HG02943 (cell line): ENCODE measurements around the gene VAT1.
"Not testable (repeated sequence)": the region's sequence is repeated elsewhere in the genome, so short reads cannot be mapped to it uniquely, and the experiment has no call there.

Experiments used
- ATAC-seq: cut with Tn5 transposase; IDR thresholded peaks from one replicate; pipeline ENCODE4 v1.9.1; 2021; ENCODE audit warnings: mild to moderate bottlenecking, low read depth, moderate library complexity; ENCODE audit not compliant: unreplicated experiment

The VAT1 gene

GRCh38 chr17:43010667-43011308 lies 11.4 kb downstream of the VAT1 start:
- ATAC-seq, result no peak

GRCh38 chr17:43006639-43007551 lies 15.3 kb downstream of the VAT1 start, which contains the start of gene IFI35:
TSS of gene IFI35 (plus strand) at chr17:43006784. CDS start at chr17:43006948, 164 bp downstream.
- no peak for ATAC-seq

- no peak for ATAC-seq
Measured at GRCh38 chr17:43003542-43004172, 18.5 kb downstream of the VAT1 start.

- not testable (repeated sequence) for ATAC-seq
Measured at GRCh38 chr17:43000894-43001293, 21.3 kb downstream of the VAT1 start.

GRCh38 chr17:42999003-42999525 lies 23.1 kb downstream of the VAT1 start:
- no peak for ATAC-seq

GRCh38 chr17:42997984-42998938 lies 23.9 kb downstream of the VAT1 start, which contains the start of gene RPL27:
TSS of gene RPL27 (plus strand) at chr17:42998419. CDS start at chr17:42998751, 332 bp downstream.
- peak; percentile 87 for ATAC-seq

GRCh38 chr17:42997390-42997983 lies 24.7 kb downstream of the VAT1 start:
- ATAC-seq, result no peak

GRCh38 chr17:42993913-42994312 lies 28.3 kb downstream of the VAT1 start:
- not testable (repeated sequence) for ATAC-seq

GRCh38 chr17:42992872-42993271 lies 29.3 kb downstream of the VAT1 start:
- ATAC-seq, result no peak

- ATAC-seq, result no peak
Measured at GRCh38 chr17:42991471-42991870, 30.7 kb downstream of the VAT1 start.

GRCh38 chr17:42989726-42990652 lies 32.2 kb downstream of the VAT1 start:
- ATAC-seq, result no peak

GRCh38 chr17:42989141-42989540 lies 33.0 kb downstream of the VAT1 start:
- ATAC-seq, result no peak

GRCh38 chr17:42985225-42985624 lies 37.0 kb downstream of the VAT1 start:
- no peak for ATAC-seq

- no peak for ATAC-seq
Measured at GRCh38 chr17:42982266-42982665, 39.9 kb downstream of the VAT1 start.

- ATAC-seq, result peak; percentile 38
Measured at GRCh38 chr17:42980766-42981397, 41.3 kb downstream of the VAT1 start.

- peak; percentile 76 for ATAC-seq
Measured at GRCh38 chr17:42980274-42980765, 41.9 kb downstream of the VAT1 start, which contains the start of gene RUNDC1. TSS of gene RUNDC1 (plus strand) at chr17:42980565. CDS start at chr17:42980577, 12 bp downstream.

- no peak for ATAC-seq
Measured at GRCh38 chr17:42979511-42980273, 42.5 kb downstream of the VAT1 start, which contains the start of gene PTGES3L. TSS of gene PTGES3L (minus strand) at chr17:42980080. CDS start at chr17:42980053, 27 bp downstream.
